ENCODE data around the gene STRIT1.

- TF ChIP-seq, protein P1, sequence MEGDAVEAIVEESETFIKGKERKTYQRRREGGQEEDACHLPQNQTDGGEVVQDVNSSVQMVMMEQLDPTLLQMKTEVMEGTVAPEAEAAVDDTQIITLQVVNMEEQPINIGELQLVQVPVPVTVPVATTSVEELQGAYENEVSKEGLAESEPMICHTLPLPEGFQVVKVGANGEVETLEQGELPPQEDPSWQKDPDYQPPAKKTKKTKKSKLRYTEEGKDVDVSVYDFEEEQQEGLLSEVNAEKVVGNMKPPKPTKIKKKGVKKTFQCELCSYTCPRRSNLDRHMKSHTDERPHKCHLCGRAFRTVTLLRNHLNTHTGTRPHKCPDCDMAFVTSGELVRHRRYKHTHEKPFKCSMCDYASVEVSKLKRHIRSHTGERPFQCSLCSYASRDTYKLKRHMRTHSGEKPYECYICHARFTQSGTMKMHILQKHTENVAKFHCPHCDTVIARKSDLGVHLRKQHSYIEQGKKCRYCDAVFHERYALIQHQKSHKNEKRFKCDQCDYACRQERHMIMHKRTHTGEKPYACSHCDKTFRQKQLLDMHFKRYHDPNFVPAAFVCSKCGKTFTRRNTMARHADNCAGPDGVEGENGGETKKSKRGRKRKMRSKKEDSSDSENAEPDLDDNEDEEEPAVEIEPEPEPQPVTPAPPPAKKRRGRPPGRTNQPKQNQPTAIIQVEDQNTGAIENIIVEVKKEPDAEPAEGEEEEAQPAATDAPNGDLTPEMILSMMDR (conservative IDR thresholded peaks at IDR 0.05; ENCODE audit: low read length) = no peak
- no peak for TF ChIP-seq EZH2phosphoT487 (IDR thresholded peaks at IDR 0.05; ENCODE audit: borderline replicate concordance)
Observed at GRCh38 chr3:155329513-155330048, 36.1 kb upstream of the STRIT1 start.

All from Loucy (cell line).